HFF-Myc (cell line): ENCODE measurements around the gene BRIP1.
A peak's percentile ranks its signal among the peaks of the same experiment; 100 is the strongest.
"Not testable (repeated sequence)": the region's sequence is repeated elsewhere in the genome, so short reads cannot be mapped to it uniquely, and the experiment has no call there.

ENCODE experiments used
- DNase-seq: peaks from one replicate; pipeline ENCODE4 v3.0.0-alpha.2; 2011; ENCODE audit warnings: low read depth; ENCODE audit errors: extremely low read depth
- H3K4me3 ChIP-seq: replicated peaks from 2 replicates; pipeline ENCODE4 v1.5.1; 2011; ENCODE audit warnings: low read depth, mild to moderate bottlenecking, control low read depth, low read length
- TF ChIP-seq, protein P1 (sequence below): IDR thresholded peaks from 2 replicates; pipeline ENCODE4 v1.5.1; 2012; ENCODE audit warnings: mild to moderate bottlenecking, low read depth, low read length, control low read depth; ENCODE audit errors: missing control alignments

The BRIP1 gene

DNA sequence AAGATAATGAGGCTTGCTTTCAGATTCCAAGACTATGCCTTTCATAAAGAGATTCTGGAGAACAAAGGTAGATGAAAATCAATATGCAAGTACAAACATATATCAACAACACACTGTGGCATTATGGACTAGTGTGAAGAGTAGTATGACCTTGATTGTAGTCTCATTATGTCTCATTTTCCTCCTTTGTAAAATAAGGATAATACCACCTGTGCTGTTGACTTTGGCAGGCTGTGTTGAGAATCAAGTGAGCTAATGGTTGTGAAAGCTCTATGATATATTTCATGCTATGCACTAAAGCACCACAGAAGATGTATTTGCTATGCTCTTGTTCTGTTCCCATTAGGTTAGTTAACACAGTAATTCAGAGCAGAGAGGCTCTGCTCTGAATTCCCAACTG is 193.8 kb downstream of the BRIP1 start:
- TF ChIP-seq, protein P1, sequence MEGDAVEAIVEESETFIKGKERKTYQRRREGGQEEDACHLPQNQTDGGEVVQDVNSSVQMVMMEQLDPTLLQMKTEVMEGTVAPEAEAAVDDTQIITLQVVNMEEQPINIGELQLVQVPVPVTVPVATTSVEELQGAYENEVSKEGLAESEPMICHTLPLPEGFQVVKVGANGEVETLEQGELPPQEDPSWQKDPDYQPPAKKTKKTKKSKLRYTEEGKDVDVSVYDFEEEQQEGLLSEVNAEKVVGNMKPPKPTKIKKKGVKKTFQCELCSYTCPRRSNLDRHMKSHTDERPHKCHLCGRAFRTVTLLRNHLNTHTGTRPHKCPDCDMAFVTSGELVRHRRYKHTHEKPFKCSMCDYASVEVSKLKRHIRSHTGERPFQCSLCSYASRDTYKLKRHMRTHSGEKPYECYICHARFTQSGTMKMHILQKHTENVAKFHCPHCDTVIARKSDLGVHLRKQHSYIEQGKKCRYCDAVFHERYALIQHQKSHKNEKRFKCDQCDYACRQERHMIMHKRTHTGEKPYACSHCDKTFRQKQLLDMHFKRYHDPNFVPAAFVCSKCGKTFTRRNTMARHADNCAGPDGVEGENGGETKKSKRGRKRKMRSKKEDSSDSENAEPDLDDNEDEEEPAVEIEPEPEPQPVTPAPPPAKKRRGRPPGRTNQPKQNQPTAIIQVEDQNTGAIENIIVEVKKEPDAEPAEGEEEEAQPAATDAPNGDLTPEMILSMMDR: no peak
- no peak overlapping the region for H3K4me3 ChIP-seq
- DNase-seq: no peak

GRCh38 chr17:61668486-61668885 is 194.8 kb downstream of the BRIP1 start:
- TF ChIP-seq, protein P1: no peak
- no peak for DNase-seq
- H3K4me3 ChIP-seq: no peak overlapping the region

- not testable (repeated sequence) for H3K4me3 ChIP-seq, DNase-seq
These were observed 196.8 kb downstream of the BRIP1 start for GRCh38 chr17:61666406-61667088.

DNA sequence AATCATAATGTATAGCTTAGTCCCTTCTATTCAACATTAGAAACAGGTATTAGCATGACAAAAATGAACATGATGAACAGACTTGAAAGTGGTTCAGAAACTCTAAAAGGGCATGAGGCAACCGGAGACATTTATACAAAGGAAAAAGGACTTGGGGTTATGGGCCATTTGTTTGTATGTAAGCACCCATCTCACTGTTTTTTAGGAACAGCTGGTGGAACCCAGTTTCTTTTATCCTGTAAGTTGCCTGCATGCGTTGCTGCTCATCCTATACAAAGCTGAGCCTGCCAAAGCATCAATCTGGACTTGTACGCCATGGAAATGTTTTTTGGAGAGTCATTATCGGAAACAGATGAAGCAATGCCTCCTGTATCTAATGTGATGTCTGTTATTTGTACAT is 200.0 kb downstream of the BRIP1 start:
- no peak overlapping the region for H3K4me3 ChIP-seq
- DNase-seq: no peak
- TF ChIP-seq, protein P1: no peak

DNA sequence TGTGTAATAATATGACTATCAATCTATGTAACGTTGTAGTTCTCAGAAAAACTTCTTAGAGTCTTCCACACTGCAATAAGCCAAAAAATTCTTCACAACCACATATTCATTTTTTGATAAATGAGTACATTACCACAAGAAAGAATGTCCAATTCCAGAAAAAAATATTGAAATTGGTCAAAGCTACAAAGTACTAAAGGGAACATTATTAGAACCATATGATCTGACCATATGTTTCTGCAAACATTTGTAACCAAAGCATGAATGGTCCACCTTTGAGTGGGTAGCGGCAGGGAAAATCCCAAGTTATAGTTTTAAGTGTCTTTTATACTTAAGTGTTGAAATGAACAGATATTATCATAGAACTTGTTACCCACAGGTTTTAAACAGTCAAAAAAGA is 200.6 kb downstream of the BRIP1 start:
- no peak overlapping the region for H3K4me3 ChIP-seq
- TF ChIP-seq, protein P1: no peak
- DNase-seq: peak; percentile 27

DNA sequence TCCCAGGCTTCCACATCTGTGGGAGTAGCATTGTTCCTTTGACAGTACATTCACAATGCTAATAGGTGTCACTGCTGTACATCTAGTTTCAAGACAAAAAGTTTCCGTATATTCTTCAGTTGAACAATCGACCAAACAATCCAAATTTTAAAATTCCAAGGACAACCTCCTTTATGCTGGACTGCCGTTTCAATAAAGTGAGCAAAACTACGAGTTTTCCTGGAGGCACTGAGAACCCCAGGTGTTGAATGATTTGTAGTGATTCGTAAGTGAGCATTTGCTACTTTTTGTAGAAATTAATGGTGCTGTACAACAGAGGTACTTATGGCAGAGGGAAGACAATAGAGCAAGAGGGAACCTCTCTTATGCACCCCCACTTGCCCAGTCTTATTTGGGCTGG is 201.1 kb downstream of the BRIP1 start:
- TF ChIP-seq, protein P1: no peak
- no peak for DNase-seq
- H3K4me3 ChIP-seq: no peak overlapping the region

GRCh38 chr17:61660746-61661485 is 202.4 kb downstream of the BRIP1 start:
- no peak for DNase-seq
- TF ChIP-seq, protein P1: no peak
- H3K4me3 ChIP-seq: no peak overlapping the region
